Fibroblast of skin of back (primary cell): ENCODE results near the gene FAM174B.
A peak's percentile ranks its signal among the peaks of the same experiment; 100 is the strongest.

ENCODE experiments used
- DNase-seq: peaks from one replicate; pipeline ENCODE4 v3.0.0-alpha.2; 2013

FAM174B gene

DNA sequence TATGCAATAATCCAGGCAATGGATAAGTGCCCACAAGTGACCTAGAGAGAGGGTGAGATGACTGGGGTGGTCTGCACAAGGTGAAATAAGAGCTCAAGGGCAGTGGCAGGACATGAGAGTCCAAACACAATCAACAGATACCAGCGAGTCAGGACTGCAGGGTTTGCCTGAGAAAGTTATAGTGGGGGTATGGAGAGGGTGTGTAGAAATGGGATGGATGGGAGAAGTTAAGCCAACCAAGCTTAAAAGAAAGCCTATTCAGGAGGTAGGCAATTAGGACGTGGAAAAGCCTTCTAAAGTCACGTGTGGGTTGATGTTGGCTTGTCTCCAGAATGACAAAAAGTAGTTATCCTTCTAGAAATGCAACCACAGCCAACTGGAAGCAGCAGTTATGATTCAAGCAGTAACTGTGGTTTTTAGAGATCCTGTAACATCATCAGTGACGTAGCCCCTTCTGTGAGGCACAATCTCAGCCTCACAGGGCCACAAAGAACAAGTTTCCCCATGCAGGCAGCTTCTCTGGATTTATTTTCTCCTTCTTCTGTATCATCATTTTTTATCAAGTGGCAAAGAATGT, 56.1 kb downstream of the FAM174B start:
- peak; percentile 34 for DNase-seq

DNA sequence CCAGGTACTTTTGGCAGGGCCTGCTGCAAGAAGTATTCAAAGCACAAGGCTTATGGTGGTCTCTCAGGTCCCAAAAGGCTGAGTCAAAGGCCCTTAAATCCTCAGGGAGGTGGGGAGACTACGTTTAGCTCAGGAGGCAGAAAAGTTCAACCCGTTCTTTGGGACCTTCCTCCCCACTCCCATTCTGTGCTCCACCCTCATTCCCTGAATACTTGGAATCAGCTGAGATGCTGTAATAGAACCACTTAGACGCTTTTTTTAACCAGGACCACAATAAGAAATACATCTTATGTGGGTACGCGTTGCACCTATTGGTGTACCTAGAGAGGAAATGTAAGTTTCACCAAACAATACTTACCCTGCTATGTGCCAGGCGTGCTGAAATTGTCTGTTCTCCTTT, 58.0 kb downstream of the FAM174B start:
- DNase-seq: no peak

DNA sequence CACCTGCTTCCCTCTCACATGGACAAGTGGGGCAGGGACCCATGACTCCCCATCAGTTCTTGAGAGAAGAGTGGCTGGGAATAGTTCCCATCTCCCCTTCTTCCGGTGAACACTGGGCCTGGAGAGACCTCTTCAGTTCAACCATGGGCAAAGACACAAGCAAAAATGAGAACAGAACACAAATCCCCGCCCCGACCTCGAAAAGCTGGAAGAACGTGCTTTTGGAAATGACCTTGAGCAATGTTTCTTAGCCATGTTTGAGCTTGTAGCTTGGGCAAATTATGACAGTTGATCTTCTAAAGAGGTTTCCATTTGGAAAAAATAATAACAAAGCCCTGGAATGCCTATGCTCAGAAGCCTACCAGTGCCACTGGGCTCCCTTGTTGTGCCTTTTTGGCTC, 59.0 kb downstream of the FAM174B start:
- DNase-seq: no peak

DNA sequence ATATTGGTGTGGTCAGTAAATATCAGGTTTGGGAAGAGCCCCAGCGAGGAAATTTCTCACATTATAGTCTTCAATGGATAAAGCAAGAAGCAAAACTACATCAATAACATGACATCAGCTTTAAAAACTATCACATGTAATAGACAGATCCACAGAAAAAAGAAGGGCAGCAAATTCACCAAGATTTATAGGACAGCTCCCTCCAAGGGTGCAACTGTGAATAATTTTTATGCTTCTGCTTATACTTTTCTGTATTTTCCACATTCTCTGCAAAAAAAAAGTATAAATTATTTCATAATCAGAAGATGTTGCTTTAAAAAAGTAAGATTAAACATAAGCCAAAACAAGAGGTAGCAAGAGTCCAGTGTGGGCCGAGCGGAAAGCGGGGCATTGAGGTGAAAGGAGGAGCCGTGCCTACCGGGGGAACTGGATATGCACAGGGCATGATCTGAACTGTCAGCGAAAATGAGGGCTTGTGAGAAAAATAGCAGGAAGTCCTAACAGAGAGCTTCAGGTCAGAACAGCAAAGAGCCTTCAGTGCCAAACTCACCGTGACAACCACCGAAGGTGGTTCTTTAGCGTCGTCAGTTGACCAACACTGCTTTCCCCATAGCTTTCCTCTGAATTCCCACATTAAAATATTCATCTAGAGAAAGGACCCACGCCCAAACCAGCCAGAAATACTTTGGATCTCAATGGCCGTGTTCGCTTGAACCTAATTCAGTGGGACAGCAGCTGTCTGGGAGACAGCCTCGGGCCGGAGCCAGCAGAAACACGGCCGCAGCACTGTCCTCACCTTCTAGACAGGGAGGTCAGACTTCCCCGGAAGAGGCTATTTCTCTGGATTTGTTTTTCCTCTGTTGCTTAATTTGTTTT, 59.8 kb downstream of the FAM174B start:
- DNase-seq: no peak

- DNase-seq: no peak
Observed at GRCh38 chr15:92591275-92591674, 64.3 kb downstream of the FAM174B start.

GRCh38 chr15:92586966-92587365, 68.6 kb downstream of the FAM174B start:
- DNase-seq: no peak

- no peak for DNase-seq
Observed at GRCh38 chr15:92586383-92586942, 69.1 kb downstream of the FAM174B start.

DNA sequence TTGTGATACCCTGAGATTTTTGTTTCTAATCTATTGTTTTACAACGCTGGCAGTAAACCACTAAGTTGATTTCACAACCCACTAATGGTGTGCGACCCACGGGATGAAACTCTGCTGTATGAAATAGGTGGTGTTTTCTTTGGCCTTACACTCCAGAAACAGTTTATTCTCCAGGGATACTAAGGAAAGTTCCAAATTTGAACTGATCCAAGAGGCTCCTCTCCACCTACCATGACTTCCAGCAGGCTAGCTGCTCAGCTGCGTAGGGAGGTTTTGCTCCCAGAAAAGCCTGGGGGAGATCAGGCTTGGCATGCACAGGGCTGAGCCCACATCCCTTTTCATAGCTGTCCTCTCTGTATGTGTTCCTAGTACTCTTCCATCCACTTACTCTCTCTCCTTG, 71.5 kb downstream of the FAM174B start:
- DNase-seq: no peak

GRCh38 chr15:92583096-92584034, 72.2 kb downstream of the FAM174B start:
- no peak for DNase-seq

- DNase-seq: no peak
Observed at GRCh38 chr15:92582206-92582605, 73.4 kb downstream of the FAM174B start.

GRCh38 chr15:92580933-92581445, 74.6 kb downstream of the FAM174B start:
- no peak for DNase-seq

- no peak for DNase-seq
Observed at GRCh38 chr15:92580521-92580920, 75.1 kb downstream of the FAM174B start.

DNA sequence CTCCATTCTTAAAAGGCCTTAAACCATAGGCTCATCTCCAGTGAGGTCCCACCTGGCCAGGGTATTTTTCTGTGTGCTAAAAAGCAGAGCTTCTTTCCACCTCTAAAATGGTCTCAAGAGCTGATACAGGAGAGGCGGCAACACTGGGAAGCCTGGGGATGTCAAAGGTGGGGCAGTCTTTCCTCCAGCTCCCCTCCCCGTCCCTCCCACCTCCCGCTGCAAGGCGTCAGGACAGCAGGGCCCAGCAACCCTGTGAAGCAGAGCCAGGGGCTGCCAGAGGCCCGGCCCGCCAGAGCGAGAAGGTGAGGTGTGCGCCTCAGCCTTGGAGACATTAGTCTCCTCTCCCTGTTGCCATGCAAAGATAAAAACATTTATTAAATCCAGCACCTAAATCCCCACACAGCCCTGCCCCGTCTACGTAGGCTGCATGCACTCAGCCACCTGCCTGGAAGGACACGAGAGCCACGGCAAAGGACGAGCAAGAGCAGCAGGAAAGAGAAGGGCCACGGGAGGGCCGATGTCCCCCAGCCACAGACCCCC, 75.6 kb downstream of the FAM174B start:
- no peak for DNase-seq

DNA sequence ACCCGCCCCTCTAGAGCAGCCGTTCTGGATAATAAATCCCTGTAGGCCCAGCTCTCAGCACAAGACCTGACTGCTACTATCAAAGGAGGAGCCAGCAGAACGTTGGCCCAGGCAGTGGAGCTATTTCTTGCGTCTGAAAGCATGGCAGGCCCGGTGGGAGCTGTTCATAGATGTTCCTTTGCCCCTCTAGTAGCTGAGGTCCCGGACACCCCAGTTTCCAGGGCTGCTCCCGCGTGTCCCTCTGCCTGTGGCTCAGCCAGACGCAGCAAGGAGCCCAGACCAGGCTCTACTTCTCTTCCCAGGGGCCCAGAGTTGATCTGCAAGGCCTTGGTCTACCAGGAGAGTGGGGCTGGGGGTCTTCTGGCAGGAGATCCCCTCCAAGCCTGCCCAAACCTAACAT, 76.1 kb downstream of the FAM174B start:
- DNase-seq: no peak

- no peak for DNase-seq
Observed at GRCh38 chr15:92578096-92578835, 77.3 kb downstream of the FAM174B start.

- no peak for DNase-seq
Observed at GRCh38 chr15:92576597-92577200, 78.9 kb downstream of the FAM174B start.

DNA sequence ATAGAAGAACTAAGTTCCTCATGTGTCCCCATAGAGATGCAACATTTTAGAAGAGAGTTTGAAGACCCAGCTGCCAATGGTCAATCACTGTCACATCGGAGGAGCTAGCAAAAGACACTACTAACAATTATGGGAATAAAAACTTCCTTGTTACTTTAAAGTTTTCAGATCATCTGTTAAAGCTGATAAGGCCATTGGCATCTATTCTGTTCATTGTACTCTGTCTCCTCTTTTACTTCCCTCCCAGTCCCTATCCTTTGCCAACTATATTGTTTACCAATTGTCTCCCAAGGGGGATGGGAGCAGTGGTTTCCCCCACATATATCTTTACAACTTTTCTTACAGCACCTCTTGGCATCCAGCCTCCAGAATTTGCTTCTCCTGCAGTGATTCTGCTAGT, 81.0 kb downstream of the FAM174B start:
- no peak for DNase-seq

GRCh38 chr15:92574161-92574560, 81.4 kb downstream of the FAM174B start:
- no peak for DNase-seq

GRCh38 chr15:92571824-92572223, 83.8 kb downstream of the FAM174B start:
- no peak for DNase-seq

DNA sequence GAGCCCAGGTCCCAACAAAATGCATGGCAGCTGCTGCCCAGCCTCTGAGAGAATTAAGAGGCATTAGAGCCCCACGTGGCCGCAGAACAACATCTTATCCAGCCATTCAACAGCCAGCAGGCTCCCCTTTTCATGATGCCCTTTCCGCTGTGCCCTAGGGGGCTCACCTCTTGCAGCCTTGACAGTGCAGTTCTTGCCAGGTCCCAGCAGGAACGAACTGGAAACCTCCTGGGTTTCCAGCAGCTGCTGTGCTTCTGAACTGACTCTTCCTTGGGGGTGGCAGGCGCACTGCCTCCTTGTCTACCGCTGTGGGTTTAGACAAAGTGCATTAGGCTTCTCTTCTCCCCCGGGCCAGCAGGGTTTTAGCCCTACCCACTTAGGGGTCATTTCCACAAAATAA, 85.2 kb downstream of the FAM174B start:
- no peak for DNase-seq

- DNase-seq: no peak
Observed at GRCh38 chr15:92569778-92570177, 85.8 kb downstream of the FAM174B start.
